MM.1S (cell line): ENCODE measurements around the gene MUC22.
"Not testable (repeated sequence)": the region's sequence is repeated elsewhere in the genome, so short reads cannot be mapped to it uniquely, and the experiment has no call there.

Experiments
- DNase-seq: peaks from one replicate; pipeline ENCODE4 v3.0.0-alpha.2; 2015
- H2AFZ ChIP-seq: fragments of 300-600 bp; sonication (generic); 2 replicates; pipeline ENCODE4 v1.6.0; 2016; ENCODE audit warnings: antibody characterized with exemption, low read length
- H3F3A ChIP-seq: fragments of 300-600 bp; sonication (generic); 2 replicates; pipeline ENCODE4 v1.6.1; 2016; ENCODE audit warnings: mild to moderate bottlenecking, antibody characterized with exemption, low read length, moderate library complexity, mixed read lengths; ENCODE audit not compliant: insufficient read depth
- H3K27ac ChIP-seq: fragments of 300-600 bp; sonication (generic); 2 replicates; pipeline ENCODE4 v1.5.1; 2016; ENCODE audit warnings: mild to moderate bottlenecking, low read length
- H3K27me3 ChIP-seq: fragments of 300-600 bp; sonication (generic); replicated peaks from 2 replicates; pipeline ENCODE4 v1.6.0; 2016; ENCODE audit warnings: low read length; ENCODE audit not compliant: insufficient read depth
- H3K36me3 ChIP-seq: fragments of 300-600 bp; sonication (generic); replicated peaks from 2 replicates; pipeline ENCODE4 v1.6.1; 2016; ENCODE audit warnings: mild to moderate bottlenecking, low read length, mixed read lengths; ENCODE audit not compliant: insufficient read depth
- H3K4me1 ChIP-seq: fragments of 300-600 bp; sonication (generic); 2 replicates; pipeline ENCODE4 v1.6.1; 2016; ENCODE audit warnings: low read length, mixed read lengths
- H3K4me2 ChIP-seq: fragments of 300-600 bp; sonication (generic); 2 replicates; pipeline ENCODE4 v1.6.0; 2016; ENCODE audit warnings: low read depth, low read length
- H3K4me3 ChIP-seq: fragments of 300-600 bp; sonication (generic); 2 replicates; pipeline ENCODE4 v1.5.1; 2016; ENCODE audit warnings: low read length, mixed read lengths
- H3K79me2 ChIP-seq: fragments of 300-600 bp; sonication (generic); 2 replicates; pipeline ENCODE4 v1.6.1; 2016; ENCODE audit warnings: mixed run types, low read length, mixed read lengths
- H3K9ac ChIP-seq: fragments of 300-600 bp; sonication (generic); 2 replicates; pipeline ENCODE4 v1.6.1; 2016; ENCODE audit warnings: low read length, mixed read lengths
- H3K9me2 ChIP-seq: fragments of 300-600 bp; sonication (generic); replicated peaks from 2 replicates; pipeline ENCODE4 v1.6.1; 2016; ENCODE audit warnings: mild to moderate bottlenecking, low read length, mixed read lengths; ENCODE audit not compliant: insufficient read depth
- H3K9me3 ChIP-seq: fragments of 300-600 bp; sonication (generic); replicated peaks from 2 replicates; pipeline ENCODE4 v1.6.1; 2016; ENCODE audit warnings: mild to moderate bottlenecking, low read length, mixed read lengths; ENCODE audit not compliant: insufficient read depth
- H4K20me1 ChIP-seq: fragments of 300-600 bp; sonication (generic); 2 replicates; pipeline ENCODE4 v1.6.1; 2016; ENCODE audit warnings: mild to moderate bottlenecking, low read length, moderate library complexity, mixed read lengths; ENCODE audit not compliant: insufficient read depth
- CTCF ChIP-seq: fragments of 300-600 bp; sonication (generic); IDR thresholded peaks from 2 replicates; pipeline ENCODE4 v1.5.1; 2016; ENCODE audit warnings: antibody characterized with exemption, low read length, mixed read lengths
- EZH2 ChIP-seq: fragments of 300-600 bp; sonication (generic); optimal IDR thresholded peaks from 2 replicates; pipeline ENCODE3; 2017; ENCODE audit warnings: low read depth, mild to moderate bottlenecking, antibody characterized with exemption, low read length, mixed read lengths
- EZH2phosphoT487 ChIP-seq: fragments of 300-600 bp; sonication (generic); IDR thresholded peaks from 2 replicates; pipeline ENCODE4 v1.6.1; 2018; ENCODE audit warnings: antibody characterized with exemption, low read length

Gene MUC22

GRCh38 chr6:31063906-31064435, 53.7 kb downstream of the MUC22 start:
- H3F3A ChIP-seq = no peaks in the 10 kb centered on the region
- H3K36me3 ChIP-seq = no peaks in the 10 kb centered on the region
- no peak for DNase-seq

GRCh38 chr6:31065556-31065955, 55.3 kb downstream of the MUC22 start:
- Histone ChIP-seq H3K4me3 (no peak overlapping the region), H3K36me3 (no peaks in the 10 kb centered on the region), H3K27ac (no peak overlapping the region), H3K4me1 (no peaks in the 10 kb centered on the region), H2AFZ (no peak overlapping the region), H3F3A (no peaks in the 10 kb centered on the region), H3K9ac (no peak overlapping the region), H3K4me2 (no peak overlapping the region), H3K9me2 (no peaks in the 10 kb centered on the region), H3K9me3 (no peaks in the 10 kb centered on the region), H3K79me2 (no peaks in the 10 kb centered on the region), H4K20me1 (no peaks in the 10 kb centered on the region), H3K27me3 (peaks cover 3% of the 10 kb centered on the region; the same call in 1 of the 2 replicates)
- TF ChIP-seq EZH2 (no peak), EZH2phosphoT487 (no peak), CTCF (no peak)
- DNase-seq = no peak

More at GRCh38 chr6:31063906-31064435, 53.7 kb downstream of the MUC22 start:
- TF ChIP-seq CTCF (no peak), EZH2phosphoT487 (no peak), EZH2 (no peak)
- H3K4me3 ChIP-seq = no peak overlapping the region
- no peaks in the 10 kb centered on the region for H4K20me1 ChIP-seq
- no peaks in the 10 kb centered on the region for H3K9me2 ChIP-seq
- peaks cover 3% of the 10 kb centered on the region; the same call in 1 of the 2 replicates for H3K27me3 ChIP-seq
- no peaks in the 10 kb centered on the region for H3K9me3 ChIP-seq
- H3K79me2 ChIP-seq = no peaks in the 10 kb centered on the region
- H3K4me1 ChIP-seq = no peaks in the 10 kb centered on the region
- no peak overlapping the region for H3K9ac ChIP-seq
- H3K4me2 ChIP-seq = no peak overlapping the region
- H3K27ac ChIP-seq = no peak overlapping the region
- H2AFZ ChIP-seq = no peak overlapping the region

GRCh38 chr6:31067028-31067427, 56.8 kb downstream of the MUC22 start:
- H3K9me3 ChIP-seq, H3K9me2 ChIP-seq, H3K9ac ChIP-seq, H3K27ac ChIP-seq, H4K20me1 ChIP-seq, H3K4me1 ChIP-seq, H3K27me3 ChIP-seq, H3K36me3 ChIP-seq, DNase-seq, H3K4me3 ChIP-seq, H2AFZ ChIP-seq, H3K4me2 ChIP-seq, H3K79me2 ChIP-seq, H3F3A ChIP-seq: not testable (repeated sequence)

GRCh38 chr6:31067891-31068668, 57.8 kb downstream of the MUC22 start:
- H3K9ac ChIP-seq, H3K4me2 ChIP-seq, H3K4me1 ChIP-seq, H3K27me3 ChIP-seq, H3K79me2 ChIP-seq, H3K9me2 ChIP-seq, H3K9me3 ChIP-seq, DNase-seq, H2AFZ ChIP-seq, H4K20me1 ChIP-seq, H3K27ac ChIP-seq, H3F3A ChIP-seq, H3K36me3 ChIP-seq, H3K4me3 ChIP-seq: not testable (repeated sequence)
